Measurements from ENCODE around the gene AKR7A3. TPM values are rescaled to one million over a fixed set of nuclear protein-coding genes. Genes with fewer than 3 reads are reported as not detected.

AKR7A3 gene
- total and polyA plus RNA-seq, 12 donors, result 0.13 to 0.66 (median 0.25) TPM; not detected in 2

DNA sequence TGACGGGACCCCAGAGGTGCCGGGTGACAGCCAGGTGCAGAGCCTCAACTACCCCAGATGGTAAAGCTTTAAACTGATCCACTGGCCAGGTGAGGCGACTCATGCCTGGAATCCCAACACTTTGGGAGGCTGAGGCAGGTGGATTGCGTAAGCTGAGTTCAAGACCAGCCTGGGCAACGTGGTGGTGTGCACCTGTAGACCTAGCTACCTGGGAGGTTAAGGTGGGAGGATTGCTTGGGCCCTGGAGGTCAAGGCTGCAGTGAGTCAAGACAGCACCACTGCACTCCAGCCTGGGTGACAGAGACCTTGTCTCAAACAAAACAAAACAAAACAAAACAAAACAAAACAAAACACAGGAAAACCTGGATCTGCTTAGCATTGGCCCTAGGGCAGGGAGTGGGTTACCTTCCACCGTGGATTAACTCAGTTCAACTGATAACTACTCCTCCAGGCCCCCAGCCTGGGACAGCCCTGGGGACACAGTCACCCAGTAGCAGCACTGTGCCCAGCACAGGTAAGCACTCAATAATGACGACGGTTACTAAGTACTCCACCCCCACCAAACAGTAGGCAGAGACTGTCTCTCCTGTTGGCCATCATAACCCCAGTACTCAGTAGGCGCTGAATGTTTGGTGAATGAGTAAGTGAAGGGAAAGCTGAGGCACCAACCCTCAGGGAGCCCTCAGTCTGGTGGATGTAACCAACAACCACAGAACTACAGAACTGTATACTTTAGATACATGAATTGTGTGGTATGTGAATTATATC lies 45.2 kb upstream of the AKR7A3 start:
- no peak overlapping the region for H3K4me3 ChIP-seq
- ATAC-seq (no peak), DNase-seq (no peak)
- WGBS, 2 donors, result 81 to 82% methylated on average over 9 of the region's 9 CpGs
- H3K9me3 ChIP-seq, result no peaks in the 10 kb centered on the region
- TF ChIP-seq, protein P1, sequence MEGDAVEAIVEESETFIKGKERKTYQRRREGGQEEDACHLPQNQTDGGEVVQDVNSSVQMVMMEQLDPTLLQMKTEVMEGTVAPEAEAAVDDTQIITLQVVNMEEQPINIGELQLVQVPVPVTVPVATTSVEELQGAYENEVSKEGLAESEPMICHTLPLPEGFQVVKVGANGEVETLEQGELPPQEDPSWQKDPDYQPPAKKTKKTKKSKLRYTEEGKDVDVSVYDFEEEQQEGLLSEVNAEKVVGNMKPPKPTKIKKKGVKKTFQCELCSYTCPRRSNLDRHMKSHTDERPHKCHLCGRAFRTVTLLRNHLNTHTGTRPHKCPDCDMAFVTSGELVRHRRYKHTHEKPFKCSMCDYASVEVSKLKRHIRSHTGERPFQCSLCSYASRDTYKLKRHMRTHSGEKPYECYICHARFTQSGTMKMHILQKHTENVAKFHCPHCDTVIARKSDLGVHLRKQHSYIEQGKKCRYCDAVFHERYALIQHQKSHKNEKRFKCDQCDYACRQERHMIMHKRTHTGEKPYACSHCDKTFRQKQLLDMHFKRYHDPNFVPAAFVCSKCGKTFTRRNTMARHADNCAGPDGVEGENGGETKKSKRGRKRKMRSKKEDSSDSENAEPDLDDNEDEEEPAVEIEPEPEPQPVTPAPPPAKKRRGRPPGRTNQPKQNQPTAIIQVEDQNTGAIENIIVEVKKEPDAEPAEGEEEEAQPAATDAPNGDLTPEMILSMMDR (IDR thresholded peaks at IDR 0.05), result no peak
- H3K4me1 ChIP-seq, result no peaks in the 10 kb centered on the region
- H3K27ac ChIP-seq, result no peak overlapping the region
- no peaks in the 10 kb centered on the region for H3K27me3 ChIP-seq
- peaks cover 0 to 51% (median 4%) of the 10 kb centered on the region in 9 donors for H3K36me3 ChIP-seq
- intact Hi-C loops (cut with DNase I), result loop anchor here in 1 of 10 donors (10.0 kb wide), 1 partner anchor 321 kb away; no protein-coding TSS in a partner anchor

DNA sequence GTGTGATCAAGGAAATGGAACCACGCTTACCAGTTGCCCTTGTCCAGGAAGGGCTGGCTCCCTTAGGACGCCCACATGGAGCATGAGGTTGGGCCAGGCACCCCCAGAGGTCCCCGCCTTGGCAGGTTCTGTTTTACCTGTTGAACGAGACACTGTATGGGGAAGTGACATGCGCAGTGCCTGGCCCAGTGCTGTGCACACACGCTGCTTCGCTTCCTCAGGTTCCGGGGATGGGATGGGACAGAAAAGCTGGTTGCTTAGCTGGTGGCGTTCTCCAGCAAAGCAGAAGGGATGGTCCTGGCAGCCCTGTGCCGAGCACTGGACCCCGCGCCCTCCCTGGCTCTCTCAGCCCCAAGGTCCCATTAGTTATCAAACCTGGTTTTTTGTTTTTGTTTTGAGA lies 44.3 kb upstream of the AKR7A3 start:
- Histone ChIP-seq H3K36me3 (peaks cover 0 to 51% (median 9%) of the 10 kb centered on the region in 9 donors), H3K9me3 (no peaks in the 10 kb centered on the region), H3K4me1 (no peaks in the 10 kb centered on the region), H3K27me3 (no peaks in the 10 kb centered on the region), H3K27ac (no peak overlapping the region), H3K4me3 (no peak overlapping the region)
- intact Hi-C loops (cut with DNase I), result loop anchor here in 1 of 10 donors (10.0 kb wide), 1 partner anchor 322 kb away; no protein-coding TSS in a partner anchor
- 93 to 96% methylated on average over 12 of the region's 12 CpGs for WGBS, 2 donors
- ATAC-seq, result no peak
- TF ChIP-seq, protein P1 (IDR thresholded peaks at IDR 0.05), result no peak
- DNase-seq, result no peak

DNA sequence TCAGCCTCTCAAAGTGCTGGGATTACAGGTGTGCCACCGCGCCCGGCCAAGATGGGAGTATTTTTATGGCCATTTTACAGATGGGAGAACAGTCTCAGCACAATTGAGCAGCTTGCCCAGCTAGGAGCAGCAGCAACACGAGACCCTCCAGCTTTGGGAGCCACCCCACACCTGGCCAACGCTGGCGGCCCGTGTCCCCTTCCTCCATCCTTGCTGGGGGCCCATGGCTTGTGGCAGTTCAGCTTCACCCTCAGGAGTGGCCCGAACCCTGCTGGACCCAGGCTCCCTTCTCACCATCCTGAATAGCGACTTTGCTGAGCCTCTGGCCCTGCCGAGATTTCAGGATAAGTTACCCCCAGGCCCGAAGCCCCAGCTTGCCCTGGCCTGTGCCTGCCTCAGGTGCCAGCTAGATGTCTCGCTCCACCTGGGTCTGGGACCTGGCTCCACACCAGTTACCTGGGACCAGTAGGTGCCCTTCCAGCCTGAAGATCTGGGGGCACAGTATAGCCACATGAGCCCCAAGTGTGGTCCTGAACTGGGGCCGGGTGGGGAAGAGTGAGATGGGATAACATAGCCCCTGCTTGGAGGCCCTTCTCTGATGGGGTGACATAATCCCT lies 42.8 kb upstream of the AKR7A3 start:
- Histone ChIP-seq H3K4me1 (no peaks in the 10 kb centered on the region), H3K36me3 (peaks cover 0 to 60% (median 14%) of the 10 kb centered on the region in 9 donors), H3K27me3 (no peaks in the 10 kb centered on the region), H3K4me3 (no peak overlapping the region), H3K9me3 (no peaks in the 10 kb centered on the region), H3K27ac (no peak overlapping the region)
- intact Hi-C loops (cut with DNase I), result loop anchor here in 1 of 10 donors (10.0 kb wide), 1 partner anchor 323 kb away; no protein-coding TSS in a partner anchor
- WGBS, 2 donors, result 92 to 93% methylated on average over 13 of the region's 13 CpGs
- DNase-seq (no peak), ATAC-seq (no peak)
- TF ChIP-seq, protein P1 (IDR thresholded peaks at IDR 0.05), result no peak

DNA sequence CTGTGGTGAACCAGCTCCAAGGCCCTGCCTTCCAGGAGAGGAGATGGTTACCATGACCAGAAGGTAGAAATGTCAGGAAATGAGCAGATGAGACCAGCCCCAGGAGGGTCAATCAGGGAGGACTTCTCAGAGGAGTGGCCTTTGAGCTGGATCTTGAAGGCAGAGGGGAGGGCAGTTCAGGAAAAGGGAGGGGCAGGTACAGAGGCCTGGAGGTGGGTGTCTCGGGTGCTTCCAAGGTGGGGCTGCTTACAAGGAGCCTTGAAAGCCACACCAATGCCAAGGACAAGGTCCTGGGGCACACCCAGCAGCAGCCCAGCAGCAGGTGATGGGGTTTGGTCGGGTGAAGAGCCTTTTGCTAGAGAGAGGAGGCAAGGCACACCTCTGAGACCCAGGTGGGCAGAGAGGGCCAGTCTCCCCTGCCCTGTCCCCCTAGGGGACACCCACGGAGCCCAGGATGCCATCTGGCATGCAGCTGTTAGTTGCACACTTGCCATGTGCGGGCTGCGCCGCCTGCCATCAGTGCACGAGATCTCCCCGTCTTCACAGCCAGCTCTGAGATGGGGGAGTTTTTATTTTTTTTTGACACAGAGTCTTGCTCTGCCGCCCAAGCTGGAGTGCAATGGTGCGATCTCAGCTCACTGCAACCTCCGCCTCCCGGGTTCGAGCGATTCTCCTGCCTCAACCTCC lies 42.0 kb upstream of the AKR7A3 start:
- 93 to 94% methylated on average over 14 of the region's 14 CpGs for WGBS, 2 donors
- intact Hi-C loops (cut with DNase I), result loop anchor here in 1 of 10 donors (10.0 kb wide), 1 partner anchor 324 kb away; no protein-coding TSS in a partner anchor
- TF ChIP-seq, protein P1 (IDR thresholded peaks at IDR 0.05), result no peak
- Histone ChIP-seq H3K9me3 (no peaks in the 10 kb centered on the region), H3K4me1 (no peaks in the 10 kb centered on the region), H3K36me3 (peaks cover 0 to 68% (median 22%) of the 10 kb centered on the region in 9 donors), H3K27me3 (no peaks in the 10 kb centered on the region), H3K27ac (no peak overlapping the region), H3K4me3 (no peak overlapping the region)
- ATAC-seq (no peak), DNase-seq (no peak)
